K562 (cell line): ENCODE results near the gene R3HDM2. TPM values are rescaled to one million over a fixed set of nuclear protein-coding genes. Genes with fewer than 3 reads are reported as not detected.

ENCODE experiments used
- E2F6 ChIP-seq, 2 experiments: IDR thresholded peaks; 2 replicates each; pipeline ENCODE4 v1.6.1; 2011; ENCODE audit warnings: borderline replicate concordance in 1 of 2, control low read depth in 1 of 2, low read depth in 1 of 2, low read length in 1 of 2, mild to moderate bottlenecking in 1 of 2, mixed read lengths in 1 of 2, moderate library complexity in 1 of 2; ENCODE audit not compliant: insufficient read depth in 1 of 2, insufficient read length in 1 of 2, poor library complexity in 1 of 2, severe bottlenecking in 1 of 2; ENCODE audit errors: extremely low read depth in 1 of 2
- FOXJ2 ChIP-seq: fragments of 200-800 bp; sonication (Bioruptor generic); IDR thresholded peaks from 2 replicates; pipeline ENCODE4 v1.6.1; 2016; ENCODE audit warnings: missing genetic modification characterization, missing compliant biosample characterization
- GMEB1 ChIP-seq: fragments of 250-450 bp; sonication (Bioruptor Pico); IDR thresholded peaks from 2 replicates; pipeline ENCODE4 v1.4.0; 2020; ENCODE audit warnings: mild to moderate bottlenecking
- MLLT1 ChIP-seq, 2 experiments: fragments of 450-650 bp; IDR thresholded peaks; 2 replicates each; pipeline ENCODE4 v1.6.1; 2016
- MYBL2 ChIP-seq, 2 experiments: fragments of 450-650 bp in 1 of 2; sonication (generic) in 1 of 2; formaldehyde crosslinking in 1 of 2; IDR thresholded peaks; 2 replicates each; pipeline versions ENCODE4 v1.6.1 to v1.8.1; 2017 to 2022; ENCODE audit warnings: borderline replicate concordance in 1 of 2, inconsistent platforms in 1 of 2, low read depth in 1 of 2, mild to moderate bottlenecking in 1 of 2, missing genetic modification reagents in 1 of 2, moderate library complexity in 1 of 2
- NCOA6 ChIP-seq: fragments of 450-650 bp; IDR thresholded peaks from 2 replicates; pipeline ENCODE4 v1.6.1; 2017; ENCODE audit warnings: mild to moderate bottlenecking
- NFE2L1 ChIP-seq: fragments of 450-650 bp; IDR thresholded peaks from 2 replicates; pipeline ENCODE4 v1.6.1; 2016; ENCODE audit warnings: missing genetic modification characterization, low read depth, mild to moderate bottlenecking, missing compliant biosample characterization, moderate library complexity, borderline replicate concordance
- NFYB ChIP-seq: IDR thresholded peaks from 2 replicates; pipeline ENCODE4 v1.6.1; 2011; ENCODE audit warnings: mild to moderate bottlenecking, moderate library complexity; ENCODE audit not compliant: insufficient read length; ENCODE audit errors: extremely low read depth
- NR4A1 ChIP-seq, 2 experiments: fragments of 250-450 bp in 1 of 2; fragments of 450-650 bp in 1 of 2; sonication (Bioruptor Pico) in 1 of 2; IDR thresholded peaks; 2 replicates each; pipeline versions ENCODE4 v1.4.0 to v1.6.1; 2016 to 2020; ENCODE audit warnings: mild to moderate bottlenecking in 2 of 2, missing compliant biosample characterization in 1 of 2, missing genetic modification characterization in 1 of 2, moderate library complexity in 1 of 2
- POLR2B ChIP-seq: fragments of 450-650 bp; IDR thresholded peaks from 2 replicates; pipeline ENCODE4 v1.6.1; 2018; ENCODE audit warnings: low read depth; ENCODE audit not compliant: partially characterized antibody
- TCF7 ChIP-seq: sonication (generic); IDR thresholded peaks from 2 replicates; pipeline ENCODE4 v1.6.1; 2016; ENCODE audit warnings: antibody characterized with exemption, borderline replicate concordance
- ZNF217 ChIP-seq: sonication (generic); formaldehyde crosslinking; IDR thresholded peaks from 2 replicates; pipeline ENCODE4 v1.8.0; 2022; ENCODE audit warnings: mild to moderate bottlenecking, missing genetic modification reagents
- ZNF324 ChIP-seq: fragments of 250-450 bp; sonication (Bioruptor Pico); IDR thresholded peaks from 2 replicates; pipeline ENCODE4 v1.4.0; 2020; ENCODE audit warnings: mild to moderate bottlenecking
- polyA plus RNA-seq, 8 experiments: library from polyadenylated mRNA; depleted of rRNA in 4 of 8; stranded (reverse) in 5 of 8; unstranded in 3 of 8; fragments of >200 nt; fragmentation: Nextera tagmentation in 2 of 8; fragmentation: Illumina TruSeq in 1 of 8; extraction: Ambion mirVana in 2 of 8; extraction: Trizol in 1 of 8; gene quantifications; 2 replicates each; pipeline versions ENCODE4 v1.2.1 to v1.2.3, GENCODE V29; 2011 to 2014; ENCODE audit warnings: inconsistent platforms in 1 of 8, missing spikeins in 1 of 8
- total RNA-seq, 7 experiments: library from RNA; depleted of rRNA in 6 of 7; stranded (reverse); fragments of >200 nt in 6 of 7; fragmentation: Illumina TruSeq in 2 of 7; extraction: Trizol in 2 of 7; gene quantifications; 2 replicates each; pipeline versions ENCODE4 v1.2.1 to v1.2.3, GENCODE V29; 2011 to 2021; ENCODE audit warnings: low replicate concordance in 1 of 7
- TF ChIP-seq, protein P1 (sequence below), 2 experiments: IDR thresholded peaks in 1 of 2; conservative IDR thresholded peaks in 1 of 2; 2 replicates each; pipeline ENCODE4 v1.6.1; 2016; ENCODE audit warnings: low read depth in 2 of 2, mild to moderate bottlenecking in 1 of 2, missing compliant biosample characterization in 1 of 2, missing genetic modification characterization in 1 of 2, moderate library complexity in 1 of 2
- TF ChIP-seq, protein P2 (sequence below): fragments of 250-450 bp; sonication (Bioruptor Pico); IDR thresholded peaks from 2 replicates; pipeline ENCODE4 v1.6.1; 2021; ENCODE audit warnings: mild to moderate bottlenecking
- TF ChIP-seq, protein P3 (sequence below), 2 experiments: fragments of 250-450 bp in 1 of 2; fragments of 450-650 bp in 1 of 2; sonication (Bioruptor Pico) in 1 of 2; IDR thresholded peaks; 2 replicates each; pipeline versions ENCODE4 v1.6.1 to v1.8.0; 2016 to 2021; ENCODE audit warnings: mild to moderate bottlenecking in 2 of 2, moderate library complexity in 2 of 2, missing compliant biosample characterization in 1 of 2, missing genetic modification characterization in 1 of 2

The R3HDM2 gene
- total and polyA plus RNA-seq, 9 of the 15 experiments (the other 6 are each of a cell fraction or from before 2014, with no cell fraction given) = 3.3 to 18.8 (median 9.0) TPM

GRCh38 chr12:57229634-57230380, 201.0 kb downstream of the R3HDM2 start, which contains the start of gene SHMT2 (continued):
- TF ChIP-seq NFYB (no peak), GMEB1 (CRISPR knock-in tag) (no peak), POLR2B (peak; percentile 84), MLLT1 (IDR thresholded peaks at IDR 0.05) (no peak), NCOA6 (no peak), ZNF217 (no peak), MYBL2 (IDR thresholded peaks at IDR 0.05; ENCODE audit: low read depth) (no peak), MYBL2 (CRISPR knock-in tag; IDR thresholded peaks at IDR 0.05; ENCODE audit: borderline replicate concordance) (no peak), TCF7 (no peak), ZNF324 (CRISPR knock-in tag) (no peak), NR4A1 (CRISPR knock-in tag; IDR thresholded peaks at IDR 0.05) (no peak), NR4A1 (tag; IDR thresholded peaks at IDR 0.05) (no peak), E2F6 (IDR thresholded peaks at IDR 0.05; ENCODE audit: borderline replicate concordance in 1 of 2, extremely low read depth in 1 of 2, insufficient read depth in 1 of 2, insufficient read length in 1 of 2, low read depth in 1 of 2, low read length in 1 of 2, poor library complexity in 1 of 2, severe bottlenecking in 1 of 2) (peak; percentile 38 to 58), NFE2L1 (tag) (no peak), FOXJ2 (tag) (no peak)
- TF ChIP-seq, protein P1, sequence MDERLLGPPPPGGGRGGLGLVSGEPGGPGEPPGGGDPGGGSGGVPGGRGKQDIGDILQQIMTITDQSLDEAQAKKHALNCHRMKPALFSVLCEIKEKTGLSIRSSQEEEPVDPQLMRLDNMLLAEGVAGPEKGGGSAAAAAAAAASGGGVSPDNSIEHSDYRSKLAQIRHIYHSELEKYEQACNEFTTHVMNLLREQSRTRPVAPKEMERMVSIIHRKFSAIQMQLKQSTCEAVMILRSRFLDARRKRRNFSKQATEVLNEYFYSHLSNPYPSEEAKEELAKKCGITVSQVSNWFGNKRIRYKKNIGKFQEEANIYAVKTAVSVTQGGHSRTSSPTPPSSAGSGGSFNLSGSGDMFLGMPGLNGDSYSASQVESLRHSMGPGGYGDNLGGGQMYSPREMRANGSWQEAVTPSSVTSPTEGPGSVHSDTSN (CRISPR knock-in tag; IDR thresholded peaks at IDR 0.05; ENCODE audit: low read depth) = no peak
- TF ChIP-seq, protein P1 (tag; conservative IDR thresholded peaks at IDR 0.05; ENCODE audit: low read depth) = no peak
- TF ChIP-seq, protein P2, sequence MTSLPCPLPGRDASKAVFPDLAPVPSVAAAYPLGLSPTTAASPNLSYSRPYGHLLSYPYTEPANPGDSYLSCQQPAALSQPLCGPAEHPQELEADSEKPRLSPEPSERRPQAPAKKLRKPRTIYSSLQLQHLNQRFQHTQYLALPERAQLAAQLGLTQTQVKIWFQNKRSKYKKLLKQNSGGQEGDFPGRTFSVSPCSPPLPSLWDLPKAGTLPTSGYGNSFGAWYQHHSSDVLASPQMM (CRISPR knock-in tag) = no peak
- TF ChIP-seq, protein P3, sequence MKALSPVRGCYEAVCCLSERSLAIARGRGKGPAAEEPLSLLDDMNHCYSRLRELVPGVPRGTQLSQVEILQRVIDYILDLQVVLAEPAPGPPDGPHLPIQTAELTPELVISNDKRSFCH (CRISPR knock-in tag; IDR thresholded peaks at IDR 0.05) = no peak
- TF ChIP-seq, protein P3 (tag; IDR thresholded peaks at IDR 0.05) = no peak; the same call in 1 of the 2 replicates
